Left ventricle myocardium inferior (tissue), 1 donor: ENCODE results near the gene DICER1. TPM values are rescaled to one million over a fixed set of nuclear protein-coding genes. Genes with fewer than 3 reads are reported as not detected.

Experiments
- DNase-seq: peaks from one replicate; pipeline ENCODE4 v3.0.0-alpha.2; 2020
- H3K27ac ChIP-seq: fragments of 200-600 bp; replicated peaks from 2 replicates; pipeline ENCODE4 v1.8.0; 2021
- H3K27me3 ChIP-seq: fragments of 200-600 bp; 2 replicates; pipeline ENCODE4 v1.8.0; 2021; ENCODE audit warnings: low read depth
- H3K36me3 ChIP-seq: fragments of 200-600 bp; 2 replicates; pipeline ENCODE4 v1.8.0; 2021
- H3K4me1 ChIP-seq: fragments of 200-600 bp; 2 replicates; pipeline ENCODE4 v1.8.0; 2021
- H3K4me3 ChIP-seq: fragments of 200-600 bp; 2 replicates; pipeline ENCODE4 v1.8.0; 2021; ENCODE audit warnings: mild to moderate bottlenecking, moderate library complexity
- H3K9me3 ChIP-seq: fragments of 200-600 bp; replicated peaks from 2 replicates; pipeline ENCODE4 v1.8.0; 2021
- intact Hi-C: fragments of 100-400 bp; cut with micrococcal nuclease; formaldehyde crosslinking; loops from one replicate; pipeline ENCODE4 v1.11.0; 2022
- total RNA-seq: library from RNA; stranded (reverse); fragmentation: NEBNext Ultra II Directional; extraction: Animal tissue kit (Norgen Biotek cat#: 25700); gene quantifications from one replicate; pipeline ENCODE4 v1.2.1, GENCODE V29; 2021
- TF ChIP-seq, protein P1 (sequence below): fragments of 200-600 bp; IDR thresholded peaks from 2 replicates; pipeline ENCODE4 v1.8.0; 2021; ENCODE audit warnings: antibody characterized with exemption, mild to moderate bottlenecking, borderline replicate concordance
- donor health status: DM: no; HTN: yes; CAD: no; lungs with severe emphysema.

DICER1 gene
- total RNA-seq, 1 donor from 2014 or later: 22.1 TPM

- TF ChIP-seq, protein P1, sequence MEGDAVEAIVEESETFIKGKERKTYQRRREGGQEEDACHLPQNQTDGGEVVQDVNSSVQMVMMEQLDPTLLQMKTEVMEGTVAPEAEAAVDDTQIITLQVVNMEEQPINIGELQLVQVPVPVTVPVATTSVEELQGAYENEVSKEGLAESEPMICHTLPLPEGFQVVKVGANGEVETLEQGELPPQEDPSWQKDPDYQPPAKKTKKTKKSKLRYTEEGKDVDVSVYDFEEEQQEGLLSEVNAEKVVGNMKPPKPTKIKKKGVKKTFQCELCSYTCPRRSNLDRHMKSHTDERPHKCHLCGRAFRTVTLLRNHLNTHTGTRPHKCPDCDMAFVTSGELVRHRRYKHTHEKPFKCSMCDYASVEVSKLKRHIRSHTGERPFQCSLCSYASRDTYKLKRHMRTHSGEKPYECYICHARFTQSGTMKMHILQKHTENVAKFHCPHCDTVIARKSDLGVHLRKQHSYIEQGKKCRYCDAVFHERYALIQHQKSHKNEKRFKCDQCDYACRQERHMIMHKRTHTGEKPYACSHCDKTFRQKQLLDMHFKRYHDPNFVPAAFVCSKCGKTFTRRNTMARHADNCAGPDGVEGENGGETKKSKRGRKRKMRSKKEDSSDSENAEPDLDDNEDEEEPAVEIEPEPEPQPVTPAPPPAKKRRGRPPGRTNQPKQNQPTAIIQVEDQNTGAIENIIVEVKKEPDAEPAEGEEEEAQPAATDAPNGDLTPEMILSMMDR: no peak
- no peaks in the 10 kb centered on the region for H3K9me3 ChIP-seq
- peak overlapping the region; percentile 39 for H3K27ac ChIP-seq
- no peak overlapping the region for H3K4me3 ChIP-seq
- DNase-seq: no peak
- intact Hi-C loops: no loop called here
- no peaks in the 10 kb centered on the region for H3K27me3 ChIP-seq
- H3K36me3 ChIP-seq: peaks cover 39% of the 10 kb centered on the region
- H3K4me1 ChIP-seq: peaks cover 48% of the 10 kb centered on the region
Measured at GRCh38 chr14:95096476-95096875, 60.9 kb downstream of the DICER1 start.

- no peak overlapping the region for H3K4me3 ChIP-seq
- H3K27ac ChIP-seq: peak overlapping the region; percentile 39
- H3K27me3 ChIP-seq: no peaks in the 10 kb centered on the region
- TF ChIP-seq, protein P1: no peak
- peaks cover 45% of the 10 kb centered on the region for H3K4me1 ChIP-seq
- no peak for DNase-seq
- intact Hi-C loops: no loop called here
- no peaks in the 10 kb centered on the region for H3K9me3 ChIP-seq
- peaks cover 39% of the 10 kb centered on the region for H3K36me3 ChIP-seq
Measured at GRCh38 chr14:95095996-95096395, 61.3 kb downstream of the DICER1 start.

GRCh38 chr14:95092723-95093122 is 64.6 kb downstream of the DICER1 start:
- Histone ChIP-seq H3K27ac (no peak overlapping the region), H3K9me3 (no peaks in the 10 kb centered on the region), H3K4me1 (peaks cover 22% of the 10 kb centered on the region), H3K4me3 (no peak overlapping the region), H3K27me3 (no peaks in the 10 kb centered on the region), H3K36me3 (peaks cover 70% of the 10 kb centered on the region)
- intact Hi-C loops: no loop called here
- TF ChIP-seq, protein P1: no peak
- DNase-seq: no peak

- H3K36me3 ChIP-seq: peaks cover 81% of the 10 kb centered on the region
Measured at GRCh38 chr14:95091581-95091980, 65.7 kb downstream of the DICER1 start.

GRCh38 chr14:95088665-95089064 is 68.7 kb downstream of the DICER1 start:
- intact Hi-C loops: no loop called here

More at GRCh38 chr14:95091581-95091980, 65.7 kb downstream of the DICER1 start:
- H3K9me3 ChIP-seq: no peaks in the 10 kb centered on the region
- no peaks in the 10 kb centered on the region for H3K27me3 ChIP-seq
- H3K4me1 ChIP-seq: peaks cover 20% of the 10 kb centered on the region
- no peak for DNase-seq
- intact Hi-C loops: no loop called here
- TF ChIP-seq, protein P1: no peak
- H3K4me3 ChIP-seq: no peak overlapping the region
- H3K27ac ChIP-seq: no peak overlapping the region

More at GRCh38 chr14:95088665-95089064, 68.7 kb downstream of the DICER1 start:
- Histone ChIP-seq H3K9me3 (no peaks in the 10 kb centered on the region), H3K27ac (no peak overlapping the region), H3K27me3 (no peaks in the 10 kb centered on the region), H3K36me3 (peaks cover 88% of the 10 kb centered on the region), H3K4me1 (peaks cover 11% of the 10 kb centered on the region), H3K4me3 (no peak overlapping the region)
- DNase-seq: no peak
- TF ChIP-seq, protein P1: no peak
